ENCODE data around the gene ADAMTSL2.

ADAMTSL2 gene

DNA sequence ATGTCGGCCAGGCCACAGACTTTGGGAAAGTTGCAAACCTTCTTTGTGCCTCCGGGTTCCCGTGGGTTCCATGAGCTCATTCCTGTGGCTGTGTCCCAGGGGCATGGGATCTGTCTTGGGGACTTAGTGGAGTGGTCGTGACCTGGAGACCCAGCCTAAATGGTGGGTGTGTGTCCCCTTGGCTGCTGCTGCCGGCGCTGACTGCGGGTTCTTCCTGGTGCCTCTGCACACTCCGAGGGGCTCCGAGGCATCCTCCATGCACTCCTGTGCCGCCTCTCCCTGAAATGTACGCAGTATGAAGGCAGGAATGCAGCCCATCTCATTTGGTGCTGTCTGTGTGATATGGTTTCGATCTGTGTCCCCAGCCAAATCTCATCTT, 34.6 kb upstream of the ADAMTSL2 start:
- DNase-seq = no peak

- DNase-seq = no peak
These were observed 32.4 kb upstream of the ADAMTSL2 start for GRCh38 chr9:133502112-133502511.

DNA sequence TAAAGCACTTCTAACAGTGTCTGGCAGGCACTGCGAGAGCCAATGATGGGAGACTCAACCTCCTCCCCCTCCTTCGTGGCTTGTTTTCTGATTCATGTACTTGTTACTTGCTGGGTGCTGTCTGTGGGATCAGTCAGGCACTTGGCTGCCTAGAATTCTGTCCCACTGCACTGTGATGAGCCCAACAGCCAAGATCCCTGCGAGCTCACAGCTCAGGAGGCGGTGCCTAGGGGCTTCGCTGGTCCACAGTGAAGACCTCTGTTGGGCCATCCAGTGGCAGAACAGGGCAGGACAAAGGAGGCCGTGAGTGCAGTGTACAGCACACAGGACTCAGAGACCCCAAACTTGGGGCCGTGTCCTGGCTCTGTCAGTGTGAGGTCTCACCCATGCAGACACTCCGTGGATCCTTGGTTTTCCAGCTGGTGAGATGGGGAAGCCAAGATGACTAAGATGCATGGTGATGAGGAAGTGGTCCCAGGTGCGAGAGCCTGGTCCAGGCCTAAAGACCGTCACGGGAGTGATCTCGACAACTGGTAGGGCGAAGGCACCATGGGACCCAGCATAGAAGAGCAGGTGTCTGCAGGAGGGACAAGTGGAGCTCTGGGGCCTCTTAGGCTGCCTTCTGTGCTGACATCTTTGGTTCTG, 29.2 kb upstream of the ADAMTSL2 start:
- DNase-seq = no peak

DNA sequence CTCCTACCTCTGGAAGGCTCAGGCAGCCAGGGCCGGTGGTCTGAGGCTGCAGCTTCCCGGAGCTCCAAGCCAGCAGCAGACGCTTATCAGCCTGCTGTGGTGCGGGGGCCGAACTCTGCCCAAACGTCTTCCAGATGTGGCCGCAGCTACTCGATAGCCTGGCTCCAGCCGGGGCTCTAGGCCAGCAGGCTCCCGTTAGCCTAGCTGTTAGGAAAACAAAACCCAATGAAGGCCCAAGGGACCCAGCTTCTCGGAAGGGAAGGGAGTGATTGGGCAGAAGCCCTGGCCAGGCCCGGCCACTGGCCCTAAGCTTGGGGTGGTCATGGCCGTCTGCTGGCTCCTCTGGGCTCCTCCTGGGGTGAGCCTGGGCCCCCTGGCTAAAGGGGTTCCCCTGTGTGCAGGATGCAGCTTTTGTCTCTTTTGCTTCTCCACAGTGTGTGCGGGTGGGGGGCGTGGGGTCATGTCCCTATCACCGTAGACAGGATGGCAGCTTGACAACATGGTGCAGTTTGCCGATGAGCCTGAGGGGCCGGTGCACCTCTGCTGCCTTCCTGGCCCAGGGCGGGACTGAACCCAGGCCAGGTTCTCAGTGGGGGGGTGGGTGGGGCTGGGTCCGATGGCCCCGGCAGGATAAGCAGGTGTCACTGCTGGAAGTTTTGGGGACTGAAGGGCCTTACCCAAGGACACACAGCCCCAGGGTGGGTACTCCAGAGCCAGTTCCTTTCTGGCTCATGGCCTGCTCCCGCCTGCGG, 28.4 kb upstream of the ADAMTSL2 start:
- no peak for DNase-seq

GRCh38 chr9:133506653-133507038, 27.9 kb upstream of the ADAMTSL2 start:
- DNase-seq = no peak

GRCh38 chr9:133507246-133507965, 27.1 kb upstream of the ADAMTSL2 start:
- DNase-seq = no peak

- no peak for DNase-seq
These were observed 26.5 kb upstream of the ADAMTSL2 start for GRCh38 chr9:133508046-133508445.

- no peak for DNase-seq
These were observed 25.1 kb upstream of the ADAMTSL2 start for GRCh38 chr9:133509179-133510083.

- no peak for DNase-seq
These were observed 23.5 kb upstream of the ADAMTSL2 start for GRCh38 chr9:133510926-133511505.

DNA sequence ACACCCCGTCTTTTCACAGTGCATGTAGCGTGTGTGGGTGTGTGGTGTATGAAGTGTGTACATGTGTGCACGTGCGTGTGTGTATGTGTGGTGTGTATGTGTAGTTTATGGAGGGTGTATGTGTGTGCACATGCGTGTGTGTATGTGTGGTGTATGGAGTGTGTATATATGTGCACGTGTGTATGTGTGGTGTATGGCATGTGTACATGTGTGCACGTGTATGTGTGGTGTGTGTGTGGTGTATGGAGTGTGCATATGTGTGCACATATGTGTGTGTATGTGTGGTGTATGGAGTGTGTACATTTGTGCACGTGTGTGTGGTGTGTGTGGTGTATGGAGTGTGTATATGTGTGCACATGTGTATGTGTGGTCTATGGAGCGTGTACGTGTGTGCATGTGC, 22.9 kb upstream of the ADAMTSL2 start:
- no peak for DNase-seq

- no peak for DNase-seq
These were observed 22.0 kb upstream of the ADAMTSL2 start for GRCh38 chr9:133512253-133513213.

GRCh38 chr9:133513214-133514100, 21.0 kb upstream of the ADAMTSL2 start:
- no peak for DNase-seq

GRCh38 chr9:133514460-133515239, 19.9 kb upstream of the ADAMTSL2 start:
- DNase-seq = no peak

DNA sequence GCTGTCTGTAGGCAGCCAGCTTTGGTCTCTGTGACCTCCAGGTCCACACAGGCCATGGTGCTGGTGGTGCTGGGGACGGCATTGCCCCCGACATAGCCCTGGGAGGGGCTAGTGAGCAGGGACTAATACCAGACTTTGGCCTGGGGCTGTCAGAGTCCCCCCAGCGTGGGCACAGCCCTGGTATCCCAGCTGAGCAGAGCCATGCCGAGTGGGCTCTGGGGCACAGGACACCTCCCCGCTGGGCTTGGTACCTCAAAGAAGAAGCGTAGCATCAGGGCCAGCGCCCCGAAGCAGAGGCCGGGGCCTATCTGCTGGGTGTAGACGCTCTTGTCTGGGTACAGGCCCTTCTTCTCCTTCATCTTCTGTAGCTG, 19.3 kb upstream of the ADAMTSL2 start:
- DNase-seq = no peak

DNA sequence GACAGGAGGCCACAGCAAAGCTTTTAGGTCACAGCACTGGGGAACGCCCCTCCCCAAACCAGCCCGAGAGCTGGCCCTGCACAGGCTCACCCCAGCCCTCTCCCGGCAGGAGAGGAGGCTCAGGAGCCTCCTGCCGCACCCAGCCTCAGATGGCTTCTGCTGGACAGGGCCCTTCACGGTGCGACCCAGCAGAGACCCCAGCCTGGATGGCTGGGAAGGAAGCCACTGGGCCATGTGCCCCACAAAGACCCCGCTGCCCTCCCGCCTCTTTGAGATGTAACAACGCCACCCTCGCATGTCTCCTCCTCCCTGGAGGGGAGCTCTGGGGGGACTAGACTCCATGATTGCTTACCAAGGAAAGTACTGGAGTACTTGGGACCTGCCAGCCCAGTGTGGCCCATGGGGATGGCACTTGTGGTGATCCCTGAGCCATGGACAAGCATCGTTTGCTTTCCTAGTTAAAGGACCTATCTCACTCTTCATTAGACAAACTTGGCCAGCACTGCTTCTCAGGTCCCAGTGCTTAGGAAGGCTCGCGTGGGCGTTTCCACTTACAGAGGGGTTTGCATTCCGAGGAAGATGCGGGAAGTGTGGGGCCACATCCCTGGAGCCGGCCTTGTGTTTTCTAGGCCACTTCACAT, 18.8 kb upstream of the ADAMTSL2 start:
- DNase-seq = no peak

- no peak for DNase-seq
These were observed 18.1 kb upstream of the ADAMTSL2 start for GRCh38 chr9:133516256-133516960.

GRCh38 chr9:133516961-133517350, 17.5 kb upstream of the ADAMTSL2 start:
- no peak for DNase-seq

DNA sequence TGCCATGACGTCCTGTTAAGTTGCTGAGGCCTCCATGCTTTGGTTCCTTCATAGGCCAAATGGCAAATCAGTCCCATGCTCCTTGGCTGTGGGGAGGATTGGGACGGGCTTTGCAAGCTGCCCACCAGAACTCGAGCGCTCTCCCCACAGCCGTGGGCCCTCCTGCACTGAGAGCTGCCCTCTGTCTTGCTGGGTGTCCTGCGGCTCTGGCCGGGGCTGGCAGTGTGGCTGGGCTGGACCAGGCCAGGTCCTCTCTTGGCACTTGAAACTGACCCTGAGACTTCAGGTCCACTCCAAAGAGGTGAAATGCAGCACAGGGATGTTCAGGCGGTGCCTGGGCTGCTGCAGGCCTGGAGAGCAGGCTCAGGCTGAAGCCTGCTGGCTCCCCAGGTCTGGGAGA, 16.8 kb upstream of the ADAMTSL2 start:
- DNase-seq = no peak
